Glutamatergic neuron (in vitro differentiated cells): ENCODE results near the gene TOMM40. TPM values are rescaled to one million over a fixed set of nuclear protein-coding genes. Genes with fewer than 3 reads are reported as not detected.

ENCODE experiments used
- DNase-seq: peaks from one replicate; pipeline ENCODE4 v3.0.0; 2022
- H3K27ac Mint-ChIP-seq: one replicate; pipeline ENCODE4 v1.8.0; 2020; ENCODE audit warnings: mild to moderate bottlenecking, mixed read lengths, inconsistent platforms; ENCODE audit not compliant: unreplicated experiment
- H3K27me3 Mint-ChIP-seq: one replicate; pipeline ENCODE4 v1.8.0; 2020; ENCODE audit warnings: mild to moderate bottlenecking, moderate library complexity, mixed read lengths, inconsistent platforms; ENCODE audit not compliant: unreplicated experiment
- H3K36me3 Mint-ChIP-seq: one replicate; pipeline ENCODE4 v1.8.0; 2020; ENCODE audit warnings: mild to moderate bottlenecking, mixed read lengths, inconsistent platforms; ENCODE audit not compliant: unreplicated experiment
- H3K4me1 Mint-ChIP-seq: one replicate; pipeline ENCODE4 v1.8.0; 2020; ENCODE audit warnings: mild to moderate bottlenecking, low read depth, mixed read lengths, inconsistent platforms; ENCODE audit not compliant: unreplicated experiment
- H3K4me3 Mint-ChIP-seq: one replicate; pipeline ENCODE4 v1.8.0; 2020; ENCODE audit warnings: mild to moderate bottlenecking, mixed read lengths, inconsistent platforms; ENCODE audit not compliant: unreplicated experiment
- H3K9me3 Mint-ChIP-seq: one replicate; pipeline ENCODE4 v1.8.0; 2020; ENCODE audit warnings: mild to moderate bottlenecking, moderate library complexity, mixed read lengths, inconsistent platforms; ENCODE audit not compliant: unreplicated experiment
- CTCF ChIP-seq: fragments of 200-600 bp; sonication (generic); IDR thresholded peaks from one replicate; pipeline ENCODE4 v1.5.0; 2021; ENCODE audit not compliant: partially characterized antibody, unreplicated experiment
- total RNA-seq: library from RNA; stranded (reverse); fragmentation: NEBNext Ultra II Directional; extraction: Animal tissue kit (Norgen Biotek cat#: 25700); gene quantifications from one replicate; pipeline ENCODE4 v1.2.1, GENCODE V29; 2021; ENCODE audit not compliant: unreplicated experiment

The TOMM40 gene
- total RNA-seq, 1 donor from 2014 or later, result 57.8 TPM

- H3K27me3 Mint-ChIP-seq, result peaks cover 6% of the 10 kb centered on the region
Observed at GRCh38 chr19:44897835-44898234, 6.8 kb downstream of the TOMM40 start.

GRCh38 chr19:44900328-44901244, 9.5 kb downstream of the TOMM40 start:
- Mint-ChIP-seq H3K27me3 (peaks cover 7% of the 10 kb centered on the region), H3K4me3 (no peak overlapping the region), H3K9me3 (peaks cover 2% of the 10 kb centered on the region), H3K27ac (no peak overlapping the region), H3K4me1 (no peaks in the 10 kb centered on the region), H3K36me3 (no peaks in the 10 kb centered on the region)
- DNase-seq, result no peak
- no peak for TF ChIP-seq CTCF

More at GRCh38 chr19:44897835-44898234, 6.8 kb downstream of the TOMM40 start:
- DNase-seq, result no peak
- Mint-ChIP-seq H3K27ac (no peak overlapping the region), H3K4me3 (no peak overlapping the region), H3K9me3 (peaks cover 4% of the 10 kb centered on the region), H3K36me3 (no peaks in the 10 kb centered on the region), H3K4me1 (no peaks in the 10 kb centered on the region)
- no peak for TF ChIP-seq CTCF

GRCh38 chr19:44903216-44903601, 12.2 kb downstream of the TOMM40 start:
- no peak overlapping the region for H3K27ac Mint-ChIP-seq
- no peaks in the 10 kb centered on the region for H3K36me3 Mint-ChIP-seq
- TF ChIP-seq CTCF, result no peak
- no peaks in the 10 kb centered on the region for H3K4me1 Mint-ChIP-seq
- peaks cover 6% of the 10 kb centered on the region for H3K27me3 Mint-ChIP-seq
- H3K4me3 Mint-ChIP-seq, result no peak overlapping the region
- DNase-seq, result no peak
- peaks cover 2% of the 10 kb centered on the region for H3K9me3 Mint-ChIP-seq

- Mint-ChIP-seq H3K27ac (no peak overlapping the region), H3K4me3 (no peak overlapping the region), H3K9me3 (peaks cover 2% of the 10 kb centered on the region), H3K36me3 (no peaks in the 10 kb centered on the region), H3K4me1 (no peaks in the 10 kb centered on the region), H3K27me3 (peaks cover 6% of the 10 kb centered on the region)
- peak; percentile 100 for TF ChIP-seq CTCF
- peak; percentile 92 for DNase-seq
Observed at GRCh38 chr19:44903602-44904425, 12.8 kb downstream of the TOMM40 start.
